GM21786 (cell line): ENCODE measurements around the gene NTF3.

Experiments used
- ATAC-seq: cut with Tn5 transposase; IDR thresholded peaks from one replicate; pipeline ENCODE4 v1.9.1; 2021; ENCODE audit not compliant: unreplicated experiment

Gene NTF3

GRCh38 chr12:5432011-5432400 lies at the start of gene NTF3:
TSS of gene NTF3 (plus strand) at chr12:5432108. CDS start at chr12:5432325, 217 bp downstream.
- no peak for ATAC-seq

- no peak for ATAC-seq
Measured at GRCh38 chr12:5384015-5384414, 47.9 kb upstream of the NTF3 start.

GRCh38 chr12:5388581-5389535 lies 43.0 kb upstream of the NTF3 start:
- no peak for ATAC-seq

- ATAC-seq = no peak
Measured at GRCh38 chr12:5390174-5390799, 41.6 kb upstream of the NTF3 start.

GRCh38 chr12:5391653-5392052 lies 40.3 kb upstream of the NTF3 start:
- ATAC-seq = no peak

- no peak for ATAC-seq
Measured at GRCh38 chr12:5392961-5393360, 38.9 kb upstream of the NTF3 start.

GRCh38 chr12:5395443-5396271 lies 36.3 kb upstream of the NTF3 start:
- ATAC-seq = no peak

- no peak for ATAC-seq
Measured at GRCh38 chr12:5396541-5396940, 35.4 kb upstream of the NTF3 start.

GRCh38 chr12:5399266-5399665 lies 32.6 kb upstream of the NTF3 start:
- ATAC-seq = no peak

GRCh38 chr12:5402009-5402935 lies 29.6 kb upstream of the NTF3 start:
- no peak for ATAC-seq

- ATAC-seq = no peak
Measured at GRCh38 chr12:5403411-5403810, 28.5 kb upstream of the NTF3 start.

GRCh38 chr12:5407034-5407856 lies 24.7 kb upstream of the NTF3 start:
- no peak for ATAC-seq

- no peak for ATAC-seq
Measured at GRCh38 chr12:5409619-5410018, 22.3 kb upstream of the NTF3 start.

GRCh38 chr12:5416571-5416970 lies 15.3 kb upstream of the NTF3 start:
- ATAC-seq = no peak

GRCh38 chr12:5417500-5417899 lies 14.4 kb upstream of the NTF3 start:
- no peak for ATAC-seq

GRCh38 chr12:5428332-5429221 lies 3.3 kb upstream of the NTF3 start:
- ATAC-seq = no peak

GRCh38 chr12:5429741-5430557 lies 2.0 kb upstream of the NTF3 start:
- ATAC-seq = no peak
